GM19351 (cell line): Measurements from ENCODE around the gene WDR87.

Source experiments
- ATAC-seq: cut with Tn5 transposase; IDR thresholded peaks from one replicate; pipeline ENCODE4 v1.9.1; 2021; ENCODE audit warnings: mild to moderate bottlenecking, moderate library complexity; ENCODE audit not compliant: unreplicated experiment

WDR87 gene

GRCh38 chr19:37905946-37906868 lies at the start of gene WDR87:
Gene WDR87 (minus strand): TSS chr19:37906594. CDS start chr19:37898239, 8,355 bp downstream.
- ATAC-seq, result no peak

DNA sequence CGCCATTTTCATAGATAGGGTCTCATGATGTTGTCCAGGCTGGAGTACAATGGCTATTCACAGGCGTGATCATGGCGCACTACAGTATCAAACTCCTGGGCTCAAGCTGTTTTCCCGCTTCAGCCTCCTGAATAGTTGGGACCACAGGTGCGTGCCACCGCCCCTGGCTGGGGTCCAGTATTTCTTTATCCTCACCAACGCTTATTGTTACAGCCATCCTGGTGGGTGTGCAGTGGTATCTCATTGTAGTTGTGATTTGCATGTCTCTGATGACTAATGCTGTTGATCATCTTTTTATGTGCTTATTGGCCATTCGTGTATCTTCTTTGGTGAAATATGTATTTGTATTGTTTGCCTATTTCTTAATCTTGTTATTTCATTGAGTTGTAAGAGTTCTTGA lies 49.6 kb upstream of the WDR87 start:
- no peak for ATAC-seq

DNA sequence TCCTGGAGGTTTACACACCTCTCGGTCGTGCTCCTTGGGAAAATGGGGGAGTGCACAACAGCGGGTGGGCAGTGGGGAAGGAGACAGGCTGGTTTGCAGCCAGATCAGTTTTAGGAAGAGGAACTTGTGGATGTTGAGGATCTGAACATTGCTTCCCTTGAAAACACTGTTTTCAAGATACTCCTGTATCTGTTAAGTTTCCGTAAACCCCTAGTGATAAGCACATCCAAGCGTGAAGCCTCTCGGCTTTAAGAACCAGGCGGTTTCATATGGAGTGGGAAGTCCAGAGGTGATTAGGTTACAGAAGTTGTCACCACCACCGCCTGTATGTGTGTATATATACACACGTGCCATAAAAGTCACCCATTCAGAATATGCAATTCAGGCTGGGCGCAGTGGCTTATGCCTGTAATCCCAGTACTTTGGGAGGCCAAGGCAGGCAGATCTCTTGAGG lies 48.1 kb upstream of the WDR87 start:
- ATAC-seq, result no peak

GRCh38 chr19:37953918-37954303 lies 47.5 kb upstream of the WDR87 start:
- no peak for ATAC-seq

- ATAC-seq, result no peak
These were observed 47.0 kb upstream of the WDR87 start for GRCh38 chr19:37953171-37953917.

DNA sequence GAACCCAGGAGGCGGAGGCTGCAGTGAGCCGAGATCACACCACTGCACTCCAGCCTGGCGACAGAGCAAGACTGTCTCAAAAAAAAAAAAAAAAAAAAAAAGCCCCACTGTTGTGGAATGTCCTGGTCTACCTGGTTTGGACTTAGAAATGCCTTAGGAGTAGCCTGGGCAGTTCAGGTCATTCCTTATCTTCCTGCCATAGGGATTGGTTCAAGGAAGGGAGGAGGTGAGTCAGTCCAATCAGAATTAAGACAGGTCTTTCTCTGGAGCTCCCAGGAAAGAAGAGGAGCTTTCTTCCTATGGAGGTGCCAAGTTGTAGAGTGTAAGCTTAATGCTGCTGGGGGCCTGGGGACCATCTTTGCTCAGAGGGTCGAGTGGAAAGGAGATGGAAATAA lies 45.4 kb upstream of the WDR87 start:
- no peak for ATAC-seq

- no peak for ATAC-seq
These were observed 44.2 kb upstream of the WDR87 start for GRCh38 chr19:37950471-37951175.

DNA sequence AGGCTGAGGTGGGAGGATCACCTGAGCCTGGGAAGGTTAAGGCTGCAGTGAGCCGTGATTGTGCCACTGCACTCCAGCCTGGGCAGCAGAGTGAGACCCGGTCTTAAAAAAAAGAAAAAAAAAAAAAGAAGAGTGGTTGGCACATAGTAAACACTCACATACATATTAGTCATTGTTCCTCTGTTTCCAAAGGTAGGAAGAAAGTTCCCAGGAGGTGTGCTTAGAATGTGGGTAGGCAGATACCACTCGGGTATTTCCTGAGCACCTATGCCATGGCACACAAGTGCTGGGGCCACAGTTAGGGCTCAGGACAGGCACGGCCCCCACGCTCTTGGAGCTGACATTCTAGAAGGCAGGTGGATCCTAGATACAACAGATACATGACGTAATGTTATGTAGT lies 42.0 kb upstream of the WDR87 start:
- ATAC-seq, result no peak

DNA sequence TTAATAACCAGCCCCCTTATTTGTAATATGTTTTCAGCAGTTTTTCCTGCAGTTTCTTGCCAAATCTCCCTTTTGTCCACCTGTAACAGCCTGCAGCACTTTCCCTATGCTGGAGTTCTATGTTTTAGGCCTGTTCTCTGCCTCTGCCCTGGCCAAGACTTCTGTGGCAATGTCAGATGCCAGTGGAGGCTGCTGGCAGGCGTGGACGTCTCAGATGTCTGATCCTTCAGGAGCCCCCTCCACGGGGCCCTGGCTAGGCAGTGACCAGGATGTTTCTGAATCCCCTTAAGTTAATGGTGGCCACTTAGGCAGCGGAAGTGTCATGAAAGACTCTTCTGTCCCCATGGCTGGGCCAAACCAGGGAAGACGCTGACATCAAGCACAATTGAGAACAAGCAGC lies 41.4 kb upstream of the WDR87 start:
- no peak for ATAC-seq

DNA sequence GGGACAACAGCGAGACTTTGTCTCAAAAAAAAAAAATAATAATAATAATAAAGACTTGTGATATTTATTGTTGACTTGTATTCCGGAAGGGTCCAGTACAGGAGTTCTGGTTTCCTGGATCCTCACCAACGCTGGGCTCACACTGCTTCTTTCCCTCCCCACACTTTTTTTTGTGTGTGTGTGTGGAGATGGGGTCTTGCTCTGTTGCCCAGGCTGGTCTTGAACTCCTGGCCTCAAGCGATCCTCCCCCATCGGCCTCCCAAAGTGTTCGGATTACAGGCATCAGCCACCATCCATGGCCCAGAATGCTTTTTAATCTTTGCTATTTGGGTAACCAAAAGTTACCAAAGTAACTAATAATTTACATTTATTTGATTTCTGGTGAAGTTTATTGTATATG lies 39.7 kb upstream of the WDR87 start:
- ATAC-seq, result no peak

GRCh38 chr19:37943480-37943879 lies 37.1 kb upstream of the WDR87 start:
- ATAC-seq, result no peak

DNA sequence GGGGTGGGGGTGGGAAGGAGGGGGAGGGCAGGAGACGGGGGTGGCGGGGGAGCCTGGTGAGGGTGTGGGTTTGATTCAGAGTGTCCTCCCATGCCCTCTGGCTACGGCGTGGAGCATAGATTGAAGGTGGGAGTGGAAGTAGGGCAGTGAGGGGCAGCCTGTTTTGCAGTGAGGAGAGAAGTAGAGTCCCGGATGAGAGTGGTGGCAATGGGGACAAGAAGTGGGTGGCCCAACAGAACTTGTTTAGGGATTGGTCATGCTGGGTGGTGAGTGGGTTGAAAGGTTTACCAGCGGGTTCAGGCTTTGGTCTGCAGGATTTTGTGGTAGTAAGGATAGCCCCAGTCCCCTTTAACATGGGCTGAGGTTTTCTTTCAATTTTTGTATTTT lies 36.1 kb upstream of the WDR87 start:
- no peak for ATAC-seq

DNA sequence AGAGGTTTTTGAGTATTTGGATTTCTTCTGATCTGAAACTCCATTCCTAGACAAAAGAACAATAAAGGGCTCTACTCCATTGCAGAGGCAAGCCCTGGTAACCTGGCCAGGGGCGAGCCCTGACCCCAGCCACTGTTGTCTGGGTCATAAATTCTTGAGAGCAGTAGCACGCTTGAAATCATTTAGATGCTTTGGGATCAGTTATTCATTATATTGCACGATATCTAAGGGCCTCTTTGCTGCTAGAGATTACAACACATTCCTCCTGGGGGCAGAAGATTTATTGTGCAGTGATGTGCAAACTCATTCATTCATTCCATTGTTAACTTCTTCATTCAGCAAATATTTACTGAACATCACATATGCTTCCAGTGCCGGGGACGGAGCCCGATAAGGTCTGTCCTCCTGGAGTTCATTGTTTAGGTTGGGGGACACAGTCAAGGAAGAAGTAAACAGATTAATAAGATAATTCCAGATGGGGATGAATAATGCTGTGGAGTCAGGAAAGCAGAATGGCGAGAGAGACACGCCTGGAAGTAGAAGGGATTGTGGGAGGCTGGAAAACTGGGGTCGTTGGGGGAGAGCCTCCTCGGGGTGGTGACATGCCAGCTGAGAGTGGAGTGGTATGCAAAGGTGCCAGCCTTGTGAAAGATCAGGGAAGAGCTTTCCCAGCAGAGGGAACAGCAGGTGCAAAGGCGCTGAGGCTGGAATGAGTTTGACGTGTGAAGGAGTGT lies 35.6 kb upstream of the WDR87 start:
- ATAC-seq, result no peak

GRCh38 chr19:37938353-37938752 lies 32.0 kb upstream of the WDR87 start:
- ATAC-seq, result no peak

- ATAC-seq, result no peak
These were observed 30.5 kb upstream of the WDR87 start for GRCh38 chr19:37936886-37937285.

GRCh38 chr19:37936166-37936565 lies 29.8 kb upstream of the WDR87 start:
- ATAC-seq, result no peak

DNA sequence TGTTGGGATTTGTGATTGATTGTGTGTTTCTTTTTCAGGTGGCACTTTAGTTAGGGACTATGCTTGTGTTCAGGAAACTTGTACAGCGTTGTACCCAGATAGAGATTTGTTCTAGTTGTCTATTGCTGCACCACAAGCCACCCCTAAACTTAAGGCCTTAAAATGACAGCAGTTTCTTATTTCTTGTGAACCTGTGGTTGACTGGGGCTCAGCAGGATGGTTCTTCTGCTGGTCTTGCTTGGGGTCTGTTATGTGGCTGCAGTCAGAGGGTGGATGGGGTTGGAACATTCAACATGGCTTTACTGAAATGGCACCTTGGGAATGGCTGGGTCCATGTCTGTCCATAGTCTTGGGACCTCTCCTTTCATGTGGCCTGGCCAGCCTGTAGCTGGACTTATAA lies 28.9 kb upstream of the WDR87 start:
- ATAC-seq, result no peak

DNA sequence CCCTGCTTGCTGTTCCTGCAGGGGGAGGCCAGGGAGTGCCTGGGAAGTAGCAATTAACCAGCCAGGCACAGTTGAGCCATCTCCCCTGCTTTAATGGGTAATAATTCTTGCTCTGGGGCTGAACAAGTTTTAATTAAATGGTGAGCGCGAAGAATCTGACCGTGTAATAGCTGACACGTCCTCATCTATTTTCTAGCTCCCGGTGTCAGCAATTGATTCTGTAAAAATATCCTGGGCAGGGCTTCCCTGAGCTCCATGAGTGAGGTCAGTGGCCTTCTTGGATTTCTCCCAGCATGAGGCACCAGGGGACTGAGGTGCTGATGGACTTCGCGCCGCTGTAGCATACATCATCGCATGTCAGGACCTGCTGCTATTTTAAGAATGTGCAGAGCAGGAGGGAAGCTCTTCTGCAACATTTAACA lies 27.6 kb upstream of the WDR87 start:
- no peak for ATAC-seq

- no peak for ATAC-seq
These were observed 26.9 kb upstream of the WDR87 start for GRCh38 chr19:37932985-37933936.
